NCI-H2029 treated with DMSO at 0.1 percent for 48 hours (cell line): ENCODE results near the gene ZNF888.

ENCODE experiments used
- DNase-seq: peaks from one replicate; lab custom pipeline; 2025; lab: John Stamatoyannopoulos, UW

ZNF888 gene

GRCh38 chr19:52922841-52923777 lies at the start of gene ZNF888:
Gene ZNF888 (minus strand): TSS chr19:52923428. CDS start chr19:52917873, 5,555 bp downstream.
- peak; percentile 43 for DNase-seq

- DNase-seq = no peak
Observed at GRCh38 chr19:52967772-52968171, 44.5 kb upstream of the ZNF888 start.

DNA sequence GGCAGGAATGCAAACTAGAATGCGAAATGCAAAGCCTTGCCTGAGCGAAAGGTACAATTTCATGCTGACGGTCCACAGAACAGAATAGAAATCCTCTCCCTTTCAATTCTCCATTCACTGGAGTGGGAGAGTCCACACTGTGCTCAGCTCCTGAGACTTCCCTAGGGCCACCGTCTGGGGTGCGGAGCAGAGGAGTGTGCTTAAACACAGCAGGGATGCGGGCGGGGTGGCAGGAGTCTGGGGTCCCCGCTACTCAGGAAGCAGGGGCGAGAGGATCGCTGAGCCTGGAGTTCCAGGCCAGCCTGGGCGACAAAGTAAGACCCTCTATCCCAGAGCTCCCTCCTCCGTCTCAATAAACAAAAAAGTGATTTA lies 40.0 kb upstream of the ZNF888 start:
- no peak for DNase-seq

DNA sequence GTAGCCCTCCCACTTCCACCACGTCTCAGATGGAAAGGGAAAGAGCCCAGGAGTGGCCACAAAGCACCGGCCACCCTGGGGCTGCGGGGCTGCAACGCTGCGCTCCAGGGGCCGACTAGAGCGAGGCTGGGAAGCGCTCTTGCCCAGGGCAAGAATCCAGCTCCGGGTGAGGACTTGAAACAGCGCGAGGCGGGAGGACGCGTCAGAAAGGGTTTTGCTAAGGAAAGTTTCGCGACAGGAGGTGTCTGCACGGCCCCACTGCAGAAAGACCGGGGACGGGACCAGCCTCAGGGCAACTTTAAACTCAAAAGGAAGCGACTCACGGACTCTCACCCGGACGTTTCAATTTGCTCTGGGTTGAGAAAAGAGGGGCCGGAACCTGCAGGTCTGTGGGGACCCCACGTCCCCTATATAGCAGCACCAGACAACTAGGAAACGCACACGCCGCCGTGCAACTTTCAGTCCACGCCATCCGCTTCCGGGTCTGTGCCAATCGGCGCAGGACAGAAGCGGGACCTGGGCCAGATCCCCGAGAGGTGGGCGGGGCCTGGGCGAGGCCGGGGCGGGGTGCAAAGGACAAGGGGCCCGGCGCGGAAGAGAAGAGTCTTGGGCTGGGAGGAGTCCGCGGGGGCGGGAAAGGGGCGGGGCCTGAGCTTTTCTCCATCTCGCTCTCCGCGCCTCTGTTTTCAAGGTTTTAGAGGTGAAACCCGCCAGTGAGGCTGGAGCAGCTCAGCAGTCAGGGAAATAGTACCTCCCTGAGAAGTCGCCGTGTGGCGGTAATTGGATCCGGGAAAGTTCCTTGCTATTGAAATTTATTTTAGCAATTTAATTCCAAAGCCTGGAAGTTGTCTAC lies 39.4 kb upstream of the ZNF888 start, which contains the start of gene ZNF816:
Gene ZNF816, minus strand, starts transcription at position 488 of the 853 bp plus-strand sequence. CDS start 6,792 bp downstream, outside the sequence.
- DNase-seq = peak; percentile 66

GRCh38 chr19:52961981-52962380 lies 38.8 kb upstream of the ZNF888 start:
- DNase-seq = no peak

DNA sequence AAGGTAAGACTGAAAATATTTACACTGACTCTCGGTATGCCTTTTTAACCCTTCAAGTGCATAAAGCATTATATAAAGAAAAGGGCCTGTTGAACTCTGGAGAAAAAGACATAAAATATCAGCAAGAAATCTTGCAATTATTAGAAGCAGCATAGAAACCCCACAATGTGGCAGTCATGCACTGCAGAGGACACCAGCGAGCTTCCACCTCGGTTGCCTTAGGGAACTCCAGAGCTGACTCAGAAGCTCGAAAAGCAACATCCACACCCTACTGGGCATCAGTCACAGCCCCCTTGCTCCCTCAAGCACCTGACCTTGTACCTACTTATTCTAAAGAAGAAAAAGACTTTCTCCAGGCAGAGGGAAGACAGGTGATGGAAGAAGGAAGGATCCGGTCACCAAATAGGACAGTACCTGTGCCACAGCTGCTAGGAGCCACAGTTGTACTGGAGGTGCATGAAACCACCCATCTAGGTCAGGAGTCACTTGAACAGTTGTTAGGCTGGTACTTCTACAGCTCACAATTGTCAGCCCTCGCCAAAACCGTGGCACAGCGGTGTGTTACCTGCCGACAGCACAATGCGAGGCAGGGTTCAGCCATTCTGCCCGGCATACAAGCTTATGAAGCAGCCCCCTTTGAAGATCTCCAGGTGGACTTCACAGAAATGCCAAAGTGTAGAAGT lies 36.5 kb upstream of the ZNF888 start:
- no peak for DNase-seq

GRCh38 chr19:52957591-52957990 lies 34.4 kb upstream of the ZNF888 start:
- DNase-seq = no peak

- DNase-seq = no peak
Observed at GRCh38 chr19:52956917-52957316, 33.7 kb upstream of the ZNF888 start.

- no peak for DNase-seq
Observed at GRCh38 chr19:52949422-52949821, 26.2 kb upstream of the ZNF888 start.

- no peak for DNase-seq
Observed at GRCh38 chr19:52948025-52948770, 25.0 kb upstream of the ZNF888 start.

GRCh38 chr19:52946322-52947310 lies 23.4 kb upstream of the ZNF888 start:
- DNase-seq = peak; percentile 30

DNA sequence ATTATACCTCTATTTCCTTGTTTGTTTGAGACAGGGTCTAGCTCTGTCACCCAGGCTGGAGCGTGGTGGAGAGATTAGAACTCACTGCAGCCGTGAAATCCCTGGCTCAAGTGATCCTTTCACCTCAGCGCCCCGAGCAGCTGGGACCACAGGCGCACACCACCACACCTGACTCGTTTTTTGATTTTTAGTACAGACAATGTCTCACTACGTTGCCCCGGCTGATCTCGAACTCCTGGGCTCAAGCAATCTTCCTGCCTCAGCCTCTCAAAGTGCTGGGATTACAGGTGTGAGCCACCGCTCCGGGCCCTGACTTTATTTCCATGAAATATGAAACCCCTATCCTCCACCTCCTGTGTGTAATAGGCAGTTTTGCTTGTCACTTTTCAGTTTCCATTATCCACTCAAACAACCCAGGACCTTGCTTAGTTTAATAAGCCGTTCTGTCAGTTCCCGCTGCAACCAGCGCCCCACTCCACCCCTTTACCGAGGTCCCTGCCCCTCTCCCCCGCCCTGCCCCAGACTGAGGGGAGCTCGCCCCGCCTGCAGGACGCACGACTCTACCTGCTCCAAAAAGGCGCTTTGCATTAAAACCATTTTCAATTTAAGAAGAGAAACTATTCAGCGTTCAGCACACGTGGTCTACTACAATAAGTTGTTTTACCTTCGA lies 22.6 kb upstream of the ZNF888 start:
- peak; percentile 30 for DNase-seq

DNA sequence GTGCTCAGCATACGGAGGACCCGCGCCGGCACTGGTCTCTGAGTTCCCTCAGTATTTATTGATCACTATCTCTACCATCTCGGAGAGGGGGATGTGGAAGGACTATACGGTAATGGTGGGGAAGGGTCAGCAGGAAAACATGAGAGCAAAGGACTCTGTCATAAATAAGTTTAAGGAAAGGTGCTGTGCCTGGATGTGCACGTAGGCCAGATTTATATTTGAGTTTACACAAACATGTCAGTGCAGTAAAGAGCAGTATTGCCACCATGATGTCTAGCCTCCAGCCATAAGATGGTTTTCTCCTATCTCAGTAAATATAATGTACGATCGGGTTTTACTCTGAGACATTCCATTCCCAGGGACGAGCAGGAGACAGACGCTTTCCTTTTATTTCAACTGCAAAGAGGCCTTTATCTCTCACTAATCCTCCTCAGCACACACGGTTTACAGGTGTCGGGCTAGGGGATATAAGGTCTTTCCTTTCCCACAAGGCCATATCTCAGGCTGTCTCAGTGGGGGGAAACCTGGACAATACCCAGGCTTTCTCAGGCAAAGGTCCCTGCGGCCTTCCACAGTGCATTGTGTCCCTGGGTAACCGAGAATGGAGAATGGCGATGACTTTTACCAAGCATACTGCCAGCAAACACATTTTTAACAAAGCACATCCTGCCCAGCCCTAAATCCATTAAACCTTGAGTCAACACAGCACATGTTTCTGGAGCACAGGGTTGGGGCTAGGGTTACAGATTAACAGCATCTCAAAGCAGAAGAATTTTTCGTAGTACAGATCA lies 21.7 kb upstream of the ZNF888 start:
- DNase-seq = peak; percentile 9

DNA sequence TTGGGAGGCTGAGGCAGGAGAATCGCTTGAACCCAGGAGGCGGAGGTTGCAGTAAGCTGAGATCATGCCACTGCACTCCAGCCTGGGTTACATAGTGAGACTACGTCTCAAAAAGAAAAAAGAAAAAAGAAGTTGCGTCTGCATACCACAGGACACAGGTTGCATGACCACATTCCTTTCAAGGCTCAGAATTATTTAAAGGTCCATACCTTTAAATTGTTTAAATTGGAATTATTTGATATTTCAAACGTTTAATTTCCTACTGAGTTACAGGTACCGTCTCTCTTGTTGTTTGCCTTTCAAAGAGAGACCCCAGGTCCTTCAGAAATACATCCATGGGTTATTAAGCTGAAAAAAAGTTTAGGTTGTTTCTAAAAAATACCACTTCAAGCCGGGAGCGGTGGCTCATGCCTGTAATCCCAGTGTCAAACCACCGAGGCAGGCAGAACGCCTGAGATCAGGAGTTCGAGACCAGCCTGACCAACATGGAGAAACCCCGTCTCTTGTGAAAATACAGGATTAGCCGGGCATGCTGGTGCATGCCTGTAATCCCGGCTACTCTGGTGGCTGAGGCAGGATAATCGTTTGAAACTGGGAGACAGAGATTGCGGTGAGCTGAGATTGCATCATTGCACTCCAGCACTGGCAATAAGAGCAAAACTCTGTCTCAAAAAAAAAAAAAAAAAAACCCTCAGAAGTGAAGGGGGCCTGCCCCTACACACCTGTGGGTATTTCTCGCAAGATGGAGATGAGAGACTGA lies 20.8 kb upstream of the ZNF888 start:
- DNase-seq = no peak

- DNase-seq = no peak
Observed at GRCh38 chr19:52943134-52943883, 20.1 kb upstream of the ZNF888 start.

- peak; percentile 11 for DNase-seq
Observed at GRCh38 chr19:52942386-52943133, 19.3 kb upstream of the ZNF888 start.
